Neural cell (in vitro differentiated cells): ENCODE measurements around the gene TXNL4A. TPM values are rescaled to one million over a fixed set of nuclear protein-coding genes. Genes with fewer than 3 reads are reported as not detected.

Source experiments
- H2AFZ ChIP-seq: fragments of 200-600, 300-800 bp; sonication (generic), shearing (Covaris generic); 2 replicates; pipeline ENCODE4 v1.6.0; 2014; ENCODE audit warnings: low read depth, mild to moderate bottlenecking, antibody characterized with exemption, low read length, moderate library complexity
- H3F3A ChIP-seq: fragments of 200-600 bp; shearing (Covaris generic); 2 replicates; pipeline ENCODE4 v1.6.1; 2016; ENCODE audit warnings: mild to moderate bottlenecking, moderate library complexity, mixed read lengths, antibody characterized with exemption, low read length; ENCODE audit not compliant: insufficient read depth, poor library complexity, severe bottlenecking
- H3K27ac ChIP-seq: fragments of 200-600, 300-800 bp; sonication (generic), shearing (Covaris generic); 2 replicates; pipeline ENCODE4 v1.5.1; 2014; ENCODE audit warnings: mild to moderate bottlenecking, low read length, moderate library complexity
- H3K27me3 ChIP-seq: fragments of 300-800, 200-600 bp; sonication (generic), shearing (Covaris generic); 2 replicates; pipeline ENCODE4 v1.6.0; 2014; ENCODE audit warnings: mild to moderate bottlenecking, low read depth, low read length, moderate library complexity; ENCODE audit not compliant: insufficient read depth
- H3K36me3 ChIP-seq: fragments of 300-800, 200-600 bp; sonication (generic), shearing (Covaris generic); 2 replicates; pipeline ENCODE4 v1.5.1; 2014; ENCODE audit warnings: mild to moderate bottlenecking, antibody characterized with exemption, low read length, moderate library complexity; ENCODE audit not compliant: insufficient read depth
- H3K4me2 ChIP-seq: fragments of 300-800, 200-600 bp; sonication (generic), shearing (Covaris generic); 2 replicates; pipeline ENCODE4 v1.6.0; 2014; ENCODE audit warnings: mild to moderate bottlenecking, low read length
- H3K4me3 ChIP-seq: fragments of 300-800, 200-600 bp; sonication (generic), shearing (Covaris generic); 2 replicates; pipeline ENCODE4 v1.5.1; 2014; ENCODE audit warnings: mild to moderate bottlenecking, low read length, moderate library complexity
- H3K79me2 ChIP-seq: fragments of 200-600 bp; shearing (Covaris generic); replicated peaks from 2 replicates; pipeline ENCODE4 v1.6.0; 2014; ENCODE audit warnings: mild to moderate bottlenecking, low read length, moderate library complexity; ENCODE audit not compliant: insufficient read depth
- H3K9ac ChIP-seq: fragments of 300-800, 200-600 bp; sonication (generic), shearing (Covaris generic); 2 replicates; pipeline ENCODE4 v1.6.1; 2016; ENCODE audit warnings: mild to moderate bottlenecking, low read length, mixed read lengths
- H3K9me2 ChIP-seq: fragments of 200-600 bp; shearing (Covaris generic); 2 replicates; pipeline ENCODE4 v1.6.1; 2016; ENCODE audit warnings: mild to moderate bottlenecking, low read length, mixed read lengths; ENCODE audit not compliant: insufficient read depth
- H3K9me3 ChIP-seq: fragments of 200-600, 300-800 bp; sonication (generic), shearing (Covaris generic); 2 replicates; pipeline ENCODE4 v1.6.1; 2016; ENCODE audit warnings: mild to moderate bottlenecking, mixed run types, low read length, moderate library complexity, mixed read lengths
- H4K20me1 ChIP-seq: fragments of 200-600 bp; shearing (Covaris generic); 2 replicates; pipeline ENCODE4 v1.6.1; 2016; ENCODE audit warnings: mild to moderate bottlenecking, mixed run types; ENCODE audit not compliant: insufficient read depth
- EP300 ChIP-seq: fragments of 450-650 bp; conservative IDR thresholded peaks from 2 replicates; pipeline ENCODE4 v1.6.1; 2014; ENCODE audit warnings: antibody characterized with exemption, mild to moderate bottlenecking, moderate library complexity; ENCODE audit not compliant: poor library complexity, severe bottlenecking
- EZH2 ChIP-seq: fragments of 200-600, 300-800 bp; shearing (Covaris generic), sonication (generic); IDR thresholded peaks from 2 replicates; pipeline ENCODE4 v1.6.1; 2014; ENCODE audit warnings: antibody characterized with exemption, low read length, borderline replicate concordance, mild to moderate bottlenecking; ENCODE audit not compliant: insufficient read depth, poor library complexity, severe bottlenecking
- MXI1 ChIP-seq: fragments of 450-650 bp; conservative IDR thresholded peaks from 2 replicates; pipeline ENCODE4 v1.6.1; 2014; ENCODE audit warnings: antibody characterized with exemption, mild to moderate bottlenecking; ENCODE audit not compliant: poor library complexity, severe bottlenecking
- POLR2AphosphoS5 ChIP-seq: IDR thresholded peaks from 2 replicates; pipeline ENCODE4 v1.6.1; 2012
- RAD21 ChIP-seq: fragments of 450-650 bp; conservative IDR thresholded peaks from 2 replicates; pipeline ENCODE4 v1.6.1; 2014; ENCODE audit warnings: antibody characterized with exemption, mild to moderate bottlenecking, moderate library complexity
- SMC3 ChIP-seq: fragments of 450-650 bp; conservative IDR thresholded peaks from 2 replicates; pipeline ENCODE4 v1.6.1; 2014; ENCODE audit warnings: antibody characterized with exemption, mild to moderate bottlenecking, moderate library complexity; ENCODE audit not compliant: poor library complexity
- TAF1 ChIP-seq: IDR thresholded peaks from 2 replicates; pipeline ENCODE4 v1.6.1; 2012; ENCODE audit warnings: low read depth
- polyA plus RNA-seq: library from polyadenylated mRNA; depleted of rRNA; stranded (reverse); fragments of >200 nt; gene quantifications from 2 replicates; pipeline ENCODE4 v1.2.3, GENCODE V29; 2014
- TF ChIP-seq, protein P1 (sequence below): IDR thresholded peaks from 2 replicates; pipeline ENCODE4 v1.6.1; 2012; ENCODE audit warnings: borderline replicate concordance
- TF ChIP-seq, protein P2 (sequence below): fragments of 450-650 bp; IDR thresholded peaks from 2 replicates; pipeline ENCODE4 v1.5.1; 2014; ENCODE audit warnings: antibody characterized with exemption, mild to moderate bottlenecking, moderate library complexity; ENCODE audit not compliant: poor library complexity, severe bottlenecking

Gene TXNL4A
- polyA plus RNA-seq, 1 donor from 2014 or later: 163 TPM

DNA sequence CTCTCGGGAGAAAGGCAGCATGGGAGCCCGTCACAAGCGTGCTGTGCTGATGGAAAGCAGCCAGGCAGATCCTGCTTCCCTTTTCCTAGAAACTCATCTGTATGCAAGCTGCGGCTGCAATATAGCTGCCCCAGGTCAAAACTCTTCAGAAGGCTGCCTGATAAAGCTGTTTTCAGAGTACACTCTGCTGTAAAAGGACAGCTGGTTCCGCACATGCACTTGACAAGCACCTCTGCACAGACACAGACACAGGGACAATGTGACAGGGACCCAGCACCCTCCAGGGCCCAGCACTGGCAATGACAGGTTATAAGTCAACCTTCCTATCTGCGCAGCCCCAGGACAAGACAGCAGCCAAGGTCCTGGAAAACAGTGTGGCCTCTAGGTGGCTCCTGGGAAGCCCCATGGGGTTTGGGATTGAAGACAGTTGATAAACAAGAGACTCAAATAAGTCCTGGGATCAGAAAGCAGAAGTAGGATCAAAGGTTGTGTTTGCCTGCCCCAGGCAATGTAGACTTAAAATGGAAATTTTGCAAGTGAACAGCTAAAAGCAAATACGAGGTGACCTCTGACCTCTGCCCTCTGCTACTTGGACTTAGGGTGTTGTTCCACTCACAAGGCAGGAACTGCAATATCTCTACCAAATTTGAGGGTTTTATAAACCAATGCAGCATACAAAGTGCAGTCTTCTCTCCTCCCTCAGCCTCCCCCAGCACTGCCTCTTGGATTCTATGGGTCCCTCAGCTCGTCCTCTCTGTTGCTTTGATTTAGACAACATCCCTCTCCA, 53.9 kb downstream of the TXNL4A start:
- H3K9me2 ChIP-seq: no peaks in the 10 kb centered on the region
- no peaks in the 10 kb centered on the region for H3K27me3 ChIP-seq
- peaks cover 25% of the 10 kb centered on the region for H3K36me3 ChIP-seq
- H3K4me2 ChIP-seq: no peak overlapping the region
- TF ChIP-seq MXI1: no peak
- TF ChIP-seq, protein P1, sequence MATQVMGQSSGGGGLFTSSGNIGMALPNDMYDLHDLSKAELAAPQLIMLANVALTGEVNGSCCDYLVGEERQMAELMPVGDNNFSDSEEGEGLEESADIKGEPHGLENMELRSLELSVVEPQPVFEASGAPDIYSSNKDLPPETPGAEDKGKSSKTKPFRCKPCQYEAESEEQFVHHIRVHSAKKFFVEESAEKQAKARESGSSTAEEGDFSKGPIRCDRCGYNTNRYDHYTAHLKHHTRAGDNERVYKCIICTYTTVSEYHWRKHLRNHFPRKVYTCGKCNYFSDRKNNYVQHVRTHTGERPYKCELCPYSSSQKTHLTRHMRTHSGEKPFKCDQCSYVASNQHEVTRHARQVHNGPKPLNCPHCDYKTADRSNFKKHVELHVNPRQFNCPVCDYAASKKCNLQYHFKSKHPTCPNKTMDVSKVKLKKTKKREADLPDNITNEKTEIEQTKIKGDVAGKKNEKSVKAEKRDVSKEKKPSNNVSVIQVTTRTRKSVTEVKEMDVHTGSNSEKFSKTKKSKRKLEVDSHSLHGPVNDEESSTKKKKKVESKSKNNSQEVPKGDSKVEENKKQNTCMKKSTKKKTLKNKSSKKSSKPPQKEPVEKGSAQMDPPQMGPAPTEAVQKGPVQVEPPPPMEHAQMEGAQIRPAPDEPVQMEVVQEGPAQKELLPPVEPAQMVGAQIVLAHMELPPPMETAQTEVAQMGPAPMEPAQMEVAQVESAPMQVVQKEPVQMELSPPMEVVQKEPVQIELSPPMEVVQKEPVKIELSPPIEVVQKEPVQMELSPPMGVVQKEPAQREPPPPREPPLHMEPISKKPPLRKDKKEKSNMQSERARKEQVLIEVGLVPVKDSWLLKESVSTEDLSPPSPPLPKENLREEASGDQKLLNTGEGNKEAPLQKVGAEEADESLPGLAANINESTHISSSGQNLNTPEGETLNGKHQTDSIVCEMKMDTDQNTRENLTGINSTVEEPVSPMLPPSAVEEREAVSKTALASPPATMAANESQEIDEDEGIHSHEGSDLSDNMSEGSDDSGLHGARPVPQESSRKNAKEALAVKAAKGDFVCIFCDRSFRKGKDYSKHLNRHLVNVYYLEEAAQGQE: no peak
- no peak for TF ChIP-seq SMC3
- no peak for TF ChIP-seq EP300
- TF ChIP-seq EZH2: no peak
- no peak for TF ChIP-seq RAD21
- TF ChIP-seq POLR2AphosphoS5: no peak
- TF ChIP-seq TAF1: no peak
- TF ChIP-seq, protein P2, sequence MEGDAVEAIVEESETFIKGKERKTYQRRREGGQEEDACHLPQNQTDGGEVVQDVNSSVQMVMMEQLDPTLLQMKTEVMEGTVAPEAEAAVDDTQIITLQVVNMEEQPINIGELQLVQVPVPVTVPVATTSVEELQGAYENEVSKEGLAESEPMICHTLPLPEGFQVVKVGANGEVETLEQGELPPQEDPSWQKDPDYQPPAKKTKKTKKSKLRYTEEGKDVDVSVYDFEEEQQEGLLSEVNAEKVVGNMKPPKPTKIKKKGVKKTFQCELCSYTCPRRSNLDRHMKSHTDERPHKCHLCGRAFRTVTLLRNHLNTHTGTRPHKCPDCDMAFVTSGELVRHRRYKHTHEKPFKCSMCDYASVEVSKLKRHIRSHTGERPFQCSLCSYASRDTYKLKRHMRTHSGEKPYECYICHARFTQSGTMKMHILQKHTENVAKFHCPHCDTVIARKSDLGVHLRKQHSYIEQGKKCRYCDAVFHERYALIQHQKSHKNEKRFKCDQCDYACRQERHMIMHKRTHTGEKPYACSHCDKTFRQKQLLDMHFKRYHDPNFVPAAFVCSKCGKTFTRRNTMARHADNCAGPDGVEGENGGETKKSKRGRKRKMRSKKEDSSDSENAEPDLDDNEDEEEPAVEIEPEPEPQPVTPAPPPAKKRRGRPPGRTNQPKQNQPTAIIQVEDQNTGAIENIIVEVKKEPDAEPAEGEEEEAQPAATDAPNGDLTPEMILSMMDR: no peak
- H3K9ac ChIP-seq: no peak overlapping the region
- no peaks in the 10 kb centered on the region for H3F3A ChIP-seq
- peaks cover 23% of the 10 kb centered on the region for H3K79me2 ChIP-seq
- H3K4me3 ChIP-seq: no peak overlapping the region
- no peak overlapping the region for H2AFZ ChIP-seq
- H3K9me3 ChIP-seq: peaks cover 23% of the 10 kb centered on the region
- no peaks in the 10 kb centered on the region for H4K20me1 ChIP-seq
- H3K27ac ChIP-seq: no peak overlapping the region

DNA sequence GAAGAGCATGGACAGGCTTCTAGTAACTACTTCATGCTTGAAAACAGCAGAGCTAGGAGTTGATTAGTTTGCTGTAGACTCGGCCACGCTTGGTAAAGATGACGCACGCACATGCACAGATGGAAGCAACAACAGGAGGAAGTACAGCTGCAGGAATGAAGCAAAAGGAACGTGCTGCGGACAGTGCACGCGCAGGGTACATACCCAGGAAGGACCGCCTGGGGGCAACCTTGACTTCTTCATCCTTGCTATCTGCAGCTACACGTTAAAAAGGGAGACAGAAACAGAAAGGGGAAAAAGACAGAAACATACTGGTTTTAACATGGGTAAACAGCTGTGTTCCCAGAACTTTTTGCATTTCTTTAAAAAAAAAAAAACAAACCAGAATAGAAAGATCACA, 54.6 kb downstream of the TXNL4A start:
- TF ChIP-seq SMC3 (no peak), POLR2AphosphoS5 (no peak), EZH2 (no peak), EP300 (no peak), TAF1 (no peak), MXI1 (no peak), RAD21 (no peak)
- TF ChIP-seq, protein P2: no peak
- TF ChIP-seq, protein P1: no peak
- peaks cover 27% of the 10 kb centered on the region for H3K79me2 ChIP-seq

More for the DNA sequence above, 54.6 kb downstream of the TXNL4A start:
- no peaks in the 10 kb centered on the region for H3K27me3 ChIP-seq
- H3K4me3 ChIP-seq: no peak overlapping the region
- H2AFZ ChIP-seq: no peak overlapping the region
- no peaks in the 10 kb centered on the region for H3K9me2 ChIP-seq
- H3F3A ChIP-seq: no peaks in the 10 kb centered on the region
- H3K36me3 ChIP-seq: peaks cover 31% of the 10 kb centered on the region
- H3K9me3 ChIP-seq: peaks cover 28% of the 10 kb centered on the region
- no peaks in the 10 kb centered on the region for H4K20me1 ChIP-seq
- no peak overlapping the region for H3K27ac ChIP-seq
- no peak overlapping the region for H3K4me2 ChIP-seq
- no peak overlapping the region for H3K9ac ChIP-seq
